NOMO-1 treated with dmso at 0.1 percent for 144 hours (cell line): ENCODE data around the gene GCC1.
"Not testable (repeated sequence)": the region's sequence is repeated elsewhere in the genome, so short reads cannot be mapped to it uniquely, and the experiment has no call there.

Experiments used
- DNase-seq: peaks from one replicate; lab custom pipeline; 2025; ENCODE audit not compliant: unreplicated experiment; lab: John Stamatoyannopoulos, UW

The GCC1 gene

DNA sequence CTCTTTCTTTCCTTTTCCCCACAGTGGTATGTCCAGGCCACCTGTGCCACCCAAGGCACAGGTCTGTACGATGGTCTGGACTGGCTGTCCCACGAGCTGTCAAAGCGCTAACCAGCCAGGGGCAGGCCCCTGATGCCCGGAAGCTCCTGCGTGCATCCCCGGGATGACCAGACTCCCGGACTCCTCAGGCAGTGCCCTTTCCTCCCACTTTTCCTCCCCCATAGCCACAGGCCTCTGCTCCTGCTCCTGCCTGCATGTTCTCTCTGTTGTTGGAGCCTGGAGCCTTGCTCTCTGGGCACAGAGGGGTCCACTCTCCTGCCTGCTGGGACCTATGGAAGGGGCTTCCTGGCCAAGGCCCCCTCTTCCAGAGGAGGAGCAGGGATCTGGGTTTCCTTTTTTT, 5.8 kb upstream of the GCC1 start:
- no peak for DNase-seq

DNA sequence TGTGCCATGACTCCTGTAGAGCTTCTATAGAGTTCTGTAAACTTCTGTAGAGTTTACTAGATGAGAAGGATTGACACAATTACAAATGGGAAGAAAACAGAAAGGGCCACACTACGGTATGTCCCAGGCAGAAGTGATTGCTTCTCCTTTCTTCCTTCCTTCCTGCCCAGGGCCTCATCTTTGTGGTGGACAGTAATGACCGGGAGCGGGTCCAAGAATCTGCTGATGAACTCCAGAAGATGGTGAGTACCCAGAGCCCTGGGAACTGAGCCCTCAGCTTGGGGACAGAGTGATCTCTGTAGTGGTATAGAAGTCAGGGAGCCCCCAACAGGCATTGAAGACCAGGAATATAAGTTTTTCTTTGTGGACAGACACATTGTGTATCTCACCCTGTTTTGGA, 4.5 kb upstream of the GCC1 start:
- DNase-seq = no peak

DNA sequence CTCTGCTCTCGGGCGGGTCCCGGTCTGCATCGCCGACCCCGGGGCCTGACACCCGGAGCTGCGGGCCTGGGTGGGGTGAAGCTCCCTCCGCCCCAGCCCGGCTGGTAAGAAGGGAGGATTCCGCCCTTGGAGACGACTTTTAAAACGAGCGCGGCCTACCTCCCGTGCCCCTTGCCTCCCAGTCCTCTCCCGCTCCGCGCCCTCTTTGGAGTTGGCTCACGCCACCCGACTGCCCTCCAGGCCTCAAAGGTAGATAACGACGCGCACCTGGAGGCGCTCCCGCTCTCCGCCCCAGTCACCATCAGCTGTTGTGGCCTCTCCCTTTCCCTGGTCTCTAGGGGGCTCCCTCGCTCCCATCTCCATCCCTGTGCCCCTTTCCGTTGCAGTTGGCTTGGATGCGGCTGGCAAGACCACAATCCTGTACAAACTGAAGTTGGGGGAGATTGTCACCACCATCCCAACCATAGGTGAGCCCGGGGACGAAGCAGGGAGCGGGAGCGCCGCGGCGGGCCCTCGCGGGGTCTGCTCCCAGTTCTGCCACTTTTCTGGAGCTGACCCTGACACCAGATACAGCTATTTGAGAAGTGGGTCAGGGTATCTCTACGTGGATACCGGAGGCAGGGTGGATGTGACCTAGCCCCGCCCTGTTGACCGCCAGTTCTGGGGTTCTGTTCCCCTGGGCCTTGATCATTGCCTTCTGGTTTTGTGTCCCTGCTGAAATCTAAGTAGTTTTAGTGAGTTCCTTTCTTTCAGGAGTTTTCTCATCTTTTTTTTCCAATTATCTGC, 3.5 kb upstream of the GCC1 start:
- DNase-seq = no peak

DNA sequence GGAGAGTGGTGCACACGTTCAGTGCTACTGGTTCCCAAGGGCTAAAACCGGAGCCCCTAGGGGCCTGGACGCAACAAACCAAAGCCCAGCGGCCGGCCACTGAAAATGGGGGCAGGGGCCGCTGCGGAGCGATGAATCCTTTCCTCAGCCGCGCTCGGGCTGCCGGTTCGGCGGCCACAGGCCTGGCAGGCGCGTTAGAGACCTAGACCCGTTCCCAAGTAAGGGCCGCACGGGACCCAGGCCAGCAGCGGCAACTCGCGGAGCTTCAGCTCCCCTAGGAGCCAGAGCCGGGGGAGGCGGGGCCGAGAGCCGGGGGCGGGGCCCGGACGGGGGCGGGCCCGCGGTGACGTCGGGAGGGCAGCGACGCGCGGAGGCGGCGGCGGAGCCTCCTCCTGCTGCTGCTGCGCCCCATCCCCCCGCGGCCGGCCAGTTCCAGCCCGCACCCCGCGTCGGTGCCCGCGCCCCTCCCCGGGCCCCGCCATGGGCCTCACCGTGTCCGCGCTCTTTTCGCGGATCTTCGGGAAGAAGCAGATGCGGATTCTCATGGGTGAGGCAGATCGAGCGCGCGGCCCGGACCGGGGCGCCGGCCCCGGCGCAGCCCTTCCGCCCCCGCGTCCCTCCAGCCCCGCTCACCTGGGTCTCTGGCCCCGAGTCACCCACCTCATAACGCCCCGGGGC, 2.8 kb upstream of the GCC1 start, which contains the start of gene ARF5:
Gene ARF5 (plus strand): TSS at position 393 of the 678 bp plus-strand sequence. CDS start 88 bp downstream, at position 481.
- DNase-seq = peak; percentile 14

DNA sequence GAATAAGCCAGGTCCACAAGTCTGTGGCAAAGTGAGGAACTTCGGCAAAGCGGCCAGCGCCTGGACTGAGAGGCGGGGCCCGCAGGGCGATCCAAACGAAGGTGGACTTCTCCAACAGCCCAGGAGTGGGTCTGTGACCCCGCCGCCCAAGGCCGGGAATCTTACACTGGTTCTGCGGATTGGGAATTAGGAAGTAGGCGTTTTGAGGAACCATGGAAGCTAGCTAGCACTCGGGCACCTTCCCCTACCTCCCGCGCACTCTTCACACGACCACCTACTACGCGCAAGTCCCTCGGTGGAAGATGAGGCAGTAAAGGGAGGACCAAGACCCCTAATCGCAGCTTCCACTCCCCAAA, 2.2 kb upstream of the GCC1 start:
- DNase-seq = no peak

DNA sequence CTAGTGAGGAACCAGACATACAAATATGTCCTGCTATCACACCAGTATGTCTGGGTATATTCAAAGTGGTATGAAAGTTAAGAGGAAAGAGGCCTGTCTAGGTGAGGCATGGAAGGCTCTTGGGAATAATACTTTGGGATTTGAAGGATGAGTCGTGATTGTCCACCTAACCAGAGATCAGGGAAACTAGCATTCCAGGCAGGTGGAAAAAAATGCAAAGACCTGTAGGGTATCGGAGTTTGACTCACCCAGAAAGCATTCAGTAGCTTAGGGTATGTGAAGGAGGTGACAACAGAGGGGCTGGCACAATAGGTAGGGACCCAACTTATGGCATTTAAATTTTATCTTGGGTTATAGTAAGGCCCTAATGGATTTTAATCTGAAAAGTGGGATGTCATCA, 950 bp upstream of the GCC1 start:
- no peak for DNase-seq

GRCh38 chr7:127584648-127585043, 750 bp downstream of the GCC1 start:
- DNase-seq = no peak

GRCh38 chr7:127582361-127582760, 3.0 kb downstream of the GCC1 start:
- DNase-seq = no peak

DNA sequence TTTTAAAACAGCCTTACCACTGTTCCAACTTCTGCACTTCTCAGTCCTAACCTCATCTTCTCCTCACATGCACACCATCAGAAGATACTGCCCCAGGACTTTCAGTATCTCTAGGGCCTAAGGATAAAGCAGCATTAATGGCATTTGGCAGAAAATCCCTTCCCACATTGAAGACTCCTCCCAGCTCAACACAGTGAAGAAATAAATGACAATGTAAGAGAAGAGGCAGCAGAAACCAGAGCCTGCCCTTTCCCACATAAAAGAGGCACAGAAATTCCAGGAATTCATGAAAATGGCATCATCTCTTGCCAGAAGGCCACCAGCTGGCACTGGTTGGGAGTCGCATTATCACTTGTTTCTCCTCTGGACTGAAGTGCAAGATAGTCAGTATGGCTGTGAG, 3.7 kb downstream of the GCC1 start:
- no peak for DNase-seq

DNA sequence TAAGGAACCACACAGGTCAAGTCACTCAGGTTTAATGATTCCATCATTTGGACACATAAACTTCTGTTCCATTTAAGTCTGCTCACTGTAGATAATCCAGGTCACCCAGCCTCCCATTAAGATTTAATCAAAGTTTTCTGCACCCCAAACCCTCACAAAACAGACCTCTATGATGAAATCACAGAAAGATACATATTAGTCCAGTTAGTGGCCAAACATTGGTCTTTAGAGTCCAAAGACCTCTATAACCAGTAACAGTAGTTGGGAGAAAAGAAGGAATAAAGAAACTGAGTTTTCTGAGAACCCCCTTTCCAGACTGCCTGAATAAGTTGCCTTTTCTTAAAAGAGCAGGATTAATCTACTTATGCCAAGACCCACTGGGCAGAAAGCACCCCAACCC, 4.8 kb downstream of the GCC1 start:
- no peak for DNase-seq

DNA sequence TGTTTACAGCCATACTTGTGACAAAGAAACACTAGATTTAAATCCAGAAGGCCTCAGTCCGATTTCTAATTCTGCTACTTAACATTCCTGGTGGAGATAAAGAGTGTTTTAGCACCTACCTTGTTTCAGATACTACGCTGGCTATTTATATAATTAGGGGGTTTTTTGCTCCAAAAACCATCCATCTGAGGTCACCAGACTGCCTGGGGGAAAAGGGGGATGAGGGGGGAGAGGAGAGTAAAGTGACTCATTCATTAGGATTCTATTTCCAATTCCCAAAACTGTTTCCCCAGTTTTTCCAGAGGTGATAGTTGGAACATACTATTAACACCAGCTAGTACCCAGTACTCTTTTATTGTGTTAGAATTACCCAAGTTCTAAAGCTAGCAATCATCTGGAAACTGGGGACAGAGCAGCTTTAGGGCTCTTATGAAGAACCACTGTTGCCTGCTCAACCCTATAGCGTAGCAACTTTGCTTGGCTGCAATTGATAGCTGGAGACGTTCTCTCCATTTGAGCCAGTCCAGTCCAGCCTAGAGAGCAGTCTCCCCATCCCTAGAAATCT, 6.6 kb downstream of the GCC1 start:
- DNase-seq = no peak

GRCh38 chr7:127578036-127578684, 7.2 kb downstream of the GCC1 start:
- DNase-seq = no peak

DNA sequence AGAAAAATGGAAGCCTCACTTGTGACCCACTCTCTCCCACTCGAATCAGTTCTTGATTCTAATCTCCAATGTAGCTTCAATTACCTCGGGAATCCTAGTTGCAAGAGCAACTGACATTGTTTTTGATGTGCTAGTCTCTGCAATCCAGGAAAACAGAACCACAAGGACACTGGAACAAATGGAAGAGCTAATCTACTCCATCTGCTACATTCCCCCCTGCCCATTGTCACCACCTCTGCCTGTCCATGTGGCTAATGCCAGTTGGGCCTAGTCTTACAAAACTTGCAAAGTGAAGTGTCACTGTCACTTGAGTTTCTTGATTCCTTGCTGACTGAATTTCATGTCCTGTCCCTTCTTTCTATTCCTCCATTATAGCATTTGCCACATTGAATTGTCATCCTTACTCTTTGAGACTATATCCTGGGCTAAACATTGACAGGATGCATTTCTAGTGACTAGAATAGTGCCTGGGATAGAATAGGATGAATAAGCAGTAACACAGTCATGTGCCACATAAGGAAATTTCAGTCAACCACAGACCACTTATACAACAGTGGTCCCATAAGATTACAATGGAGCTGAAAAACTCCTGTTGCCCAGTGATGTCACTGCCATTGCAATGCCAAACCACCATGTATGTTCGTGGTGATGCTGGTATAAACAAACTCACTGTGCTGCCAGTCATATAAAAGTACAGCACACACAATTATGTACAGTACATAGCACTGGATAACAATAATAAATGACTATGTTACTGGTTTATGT, 13.5 kb downstream of the GCC1 start:
- no peak for DNase-seq

- not testable (repeated sequence) for DNase-seq
These were observed 17.4 kb downstream of the GCC1 start for GRCh38 chr7:127568034-127568433.

- DNase-seq = no peak
These were observed 19.2 kb downstream of the GCC1 start for GRCh38 chr7:127566242-127566641.

DNA sequence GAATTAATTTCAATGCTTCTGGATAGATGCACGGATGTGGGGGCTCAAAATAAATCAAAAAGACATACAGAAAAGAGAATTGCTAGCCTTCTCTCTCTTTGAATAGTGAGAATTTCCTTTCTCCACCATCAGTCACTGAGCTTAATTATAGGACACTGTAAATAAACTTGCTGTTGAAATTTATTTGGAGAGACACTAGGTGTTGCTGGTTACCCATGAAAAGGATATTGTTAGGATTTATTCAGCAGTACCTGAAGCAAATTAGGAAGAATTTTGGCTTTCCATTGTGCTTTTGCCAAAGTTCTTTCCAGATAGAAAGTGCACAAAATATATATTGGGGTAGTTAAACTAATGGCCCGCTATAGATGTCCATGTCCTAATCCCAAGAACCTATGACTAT, 27.6 kb downstream of the GCC1 start:
- no peak for DNase-seq

GRCh38 chr7:127556404-127556803, 29.0 kb downstream of the GCC1 start:
- DNase-seq = no peak

- no peak for DNase-seq
These were observed 33.5 kb downstream of the GCC1 start for GRCh38 chr7:127551941-127552340.

- no peak for DNase-seq
These were observed 35.1 kb downstream of the GCC1 start for GRCh38 chr7:127550247-127550646.

DNA sequence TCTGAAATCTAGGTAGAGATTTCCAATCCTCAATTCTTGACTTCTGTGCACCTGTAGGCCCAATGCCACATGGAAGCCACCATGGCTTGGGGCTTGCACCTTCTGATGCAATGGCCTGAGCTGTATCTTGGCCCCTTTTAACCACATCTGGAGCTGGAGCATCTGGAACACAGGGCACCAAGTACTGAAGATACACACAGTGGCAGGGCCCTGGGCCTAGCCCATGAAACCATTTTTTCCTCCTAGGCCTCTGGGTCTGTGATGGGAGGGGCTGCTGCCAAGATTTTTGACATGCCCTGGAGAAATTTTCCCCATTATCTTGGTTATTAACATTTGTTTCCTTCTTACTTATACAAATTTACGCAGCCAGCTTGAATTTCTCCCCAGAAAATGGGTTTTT, 39.1 kb downstream of the GCC1 start:
- no peak for DNase-seq

DNA sequence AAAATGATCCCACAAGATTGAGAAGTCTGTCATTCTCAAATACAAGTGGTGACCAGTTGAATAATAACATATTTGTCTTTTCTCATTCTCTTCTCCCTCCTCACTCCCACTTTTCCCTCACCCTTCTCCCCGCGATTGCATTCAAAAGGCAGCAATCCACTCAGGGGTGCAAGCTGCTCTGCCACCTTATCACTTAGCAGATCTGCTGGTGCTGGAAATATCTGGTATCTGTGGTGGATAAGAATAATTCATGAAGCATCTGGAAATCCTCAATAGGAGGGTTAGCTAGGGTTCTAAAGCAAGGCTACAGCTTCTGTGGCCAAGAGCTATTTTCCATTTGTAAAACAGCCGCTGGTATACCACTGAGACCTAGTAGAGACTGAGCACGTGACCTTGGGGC, 43.8 kb downstream of the GCC1 start:
- DNase-seq = no peak
